HG03378 (cell line): ENCODE data around the gene TTBK2.

Experiments
- ATAC-seq: cut with Tn5 transposase; IDR thresholded peaks from one replicate; pipeline ENCODE4 v1.9.1; 2021; ENCODE audit warnings: mild to moderate bottlenecking, moderate library complexity; ENCODE audit not compliant: unreplicated experiment

Gene TTBK2

GRCh38 chr15:42695527-42696071, 225.0 kb downstream of the TTBK2 start:
- no peak for ATAC-seq

- ATAC-seq, result no peak
These were observed 226.2 kb downstream of the TTBK2 start for GRCh38 chr15:42694398-42694797.

- no peak for ATAC-seq
These were observed 226.6 kb downstream of the TTBK2 start for GRCh38 chr15:42693942-42694341.

GRCh38 chr15:42693496-42693895, 227.1 kb downstream of the TTBK2 start:
- ATAC-seq, result no peak

GRCh38 chr15:42692997-42693396, 227.6 kb downstream of the TTBK2 start:
- no peak for ATAC-seq

- no peak for ATAC-seq
These were observed 228.0 kb downstream of the TTBK2 start for GRCh38 chr15:42692536-42692935.

- no peak for ATAC-seq
These were observed 228.8 kb downstream of the TTBK2 start for GRCh38 chr15:42691770-42692169.

- ATAC-seq, result no peak
These were observed 229.3 kb downstream of the TTBK2 start for GRCh38 chr15:42691308-42691707.
